HEK293T (cell line): ENCODE measurements around the gene GALNT16.

Experiments
- BHLHE40 ChIP-seq: fragments of 450-650 bp; IDR thresholded peaks from 2 replicates; pipeline ENCODE4 v1.6.1; 2016; ENCODE audit warnings: mild to moderate bottlenecking, moderate library complexity, borderline replicate concordance
- CTBP1 ChIP-seq: fragments of 450-650 bp; IDR thresholded peaks from 2 replicates; pipeline ENCODE4 v1.6.1; 2016; ENCODE audit warnings: borderline replicate concordance
- ELF4 ChIP-seq: fragments of 450-650 bp; IDR thresholded peaks from 2 replicates; pipeline ENCODE4 v1.6.1; 2017; ENCODE audit warnings: antibody characterized with exemption
- FOXM1 ChIP-seq: fragments of 450-650 bp; IDR thresholded peaks from 2 replicates; pipeline ENCODE4 v1.6.1; 2017; ENCODE audit warnings: mild to moderate bottlenecking, borderline replicate concordance
- HDGF ChIP-seq: fragments of 450-650 bp; IDR thresholded peaks from 2 replicates; pipeline ENCODE4 v1.6.1; 2017; ENCODE audit warnings: antibody characterized with exemption, borderline replicate concordance
- NFRKB ChIP-seq: fragments of 450-650 bp; IDR thresholded peaks from 2 replicates; pipeline ENCODE4 v1.6.1; 2016; ENCODE audit warnings: mild to moderate bottlenecking, moderate library complexity
- SP1 ChIP-seq: fragments of 450-650 bp; IDR thresholded peaks from 2 replicates; pipeline ENCODE4 v1.6.1; 2017
- SUZ12 ChIP-seq: fragments of 450-650 bp; IDR thresholded peaks from 2 replicates; pipeline ENCODE4 v1.6.1; 2016; ENCODE audit warnings: mild to moderate bottlenecking

DNA sequence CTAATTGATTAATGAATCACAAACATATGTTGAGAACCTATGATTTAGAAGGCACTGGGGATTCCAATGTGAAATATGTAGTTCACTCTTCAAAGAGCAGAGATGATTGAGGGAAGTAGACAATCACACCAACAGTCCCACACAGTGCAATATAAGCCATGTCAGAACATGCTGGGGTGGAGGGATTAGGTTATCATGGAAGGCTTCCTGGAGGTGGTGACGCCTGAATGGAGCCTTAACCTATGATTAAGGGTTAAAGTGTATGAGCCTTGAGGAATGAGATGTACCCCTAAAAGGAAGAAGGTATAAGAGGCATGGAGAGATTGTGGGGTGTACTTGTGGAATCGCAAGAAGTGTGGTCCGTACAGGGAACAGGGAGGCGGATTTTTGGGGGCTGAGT is 106.8 kb downstream of the GALNT16 start:
- TF ChIP-seq SP1 (no peak), CTBP1 (no peak), FOXM1 (no peak), HDGF (no peak), ELF4 (no peak), NFRKB (no peak), SUZ12 (no peak), BHLHE40 (no peak)
